PC-3 (cell line): Measurements from ENCODE around the gene SYNJ2. TPM values are rescaled to one million over a fixed set of nuclear protein-coding genes. Genes with fewer than 3 reads are reported as not detected.

Source experiments
- ATAC-seq: fragments of 200-7000 bp; cut with Tn5 transposase; 2 replicates; pipeline ENCODE4 v1.9.1; 2020; ENCODE audit warnings: mild to moderate bottlenecking, moderate library complexity
- BruUV-seq: library from RNA; stranded (reverse); fragments of 400-500 nt; replicated peaks from 2 replicates; lab custom pipeline; 2021; lab: Mats Ljungman, UMichigan
- CTCF ChIA-PET: fragments of 300-600 bp; sonication (Branson Sonifier 250); formaldehyde crosslinking; loops from one replicate; lab custom pipeline; 2022; ENCODE audit warnings: antibody characterized with exemption; lab: Charles Lee
- POLR2A ChIA-PET: fragments of 300-600 bp; sonication (Branson Sonifier 250); formaldehyde crosslinking; loops from one replicate; lab custom pipeline; 2022; ENCODE audit warnings: antibody characterized with exemption; ENCODE audit not compliant: unreplicated experiment; lab: Charles Lee
- DNase-seq: peaks from one replicate; pipeline ENCODE4 v3.0.0-alpha.2; 2015
- H2AFZ ChIP-seq: fragments of 300-600 bp; sonication (generic); 2 replicates; pipeline ENCODE4 v1.6.0; 2016; ENCODE audit warnings: antibody characterized with exemption, low read length
- H3F3A ChIP-seq: fragments of 300-600 bp; sonication (generic); one replicate; pipeline ENCODE4 v1.6.0; 2017; ENCODE audit warnings: antibody characterized with exemption, low read length, control low read depth, mild to moderate bottlenecking; ENCODE audit not compliant: unreplicated experiment
- H3K27ac ChIP-seq: fragments of 300-600 bp; sonication (generic); 2 replicates; pipeline ENCODE4 v1.5.1; 2016; ENCODE audit warnings: mild to moderate bottlenecking, low read length
- H3K27me3 ChIP-seq: fragments of 300-600 bp; sonication (generic); 2 replicates; pipeline ENCODE4 v1.6.1; 2016; ENCODE audit warnings: low read length, mixed read lengths
- H3K36me3 ChIP-seq: fragments of 300-600 bp; sonication (generic); 2 replicates; pipeline ENCODE4 v1.6.1; 2016; ENCODE audit warnings: low read depth, mixed run types, low read length, mixed read lengths
- H3K4me1 ChIP-seq: fragments of 300-600 bp; sonication (generic); 2 replicates; pipeline ENCODE4 v1.5.1; 2016; ENCODE audit warnings: low read length; ENCODE audit not compliant: insufficient read depth
- H3K4me2 ChIP-seq: fragments of 300-600 bp; sonication (generic); 2 replicates; pipeline ENCODE4 v1.6.0; 2016; ENCODE audit warnings: low read length
- H3K4me3 ChIP-seq: fragments of 300-600 bp; sonication (generic); 2 replicates; pipeline ENCODE4 v1.5.1; 2016; ENCODE audit warnings: mild to moderate bottlenecking, low read length, mixed read lengths
- H3K79me2 ChIP-seq: fragments of 300-600 bp; sonication (generic); 2 replicates; pipeline ENCODE4 v1.6.1; 2017; ENCODE audit warnings: low read length, mixed read lengths
- H3K9ac ChIP-seq: fragments of 300-600 bp; sonication (generic); 2 replicates; pipeline ENCODE4 v1.6.0; 2016; ENCODE audit warnings: mild to moderate bottlenecking, low read length
- H3K9me2 ChIP-seq: fragments of 300-600 bp; sonication (generic); replicated peaks from 2 replicates; pipeline ENCODE4 v1.6.1; 2016; ENCODE audit warnings: mixed run types, low read length, mixed read lengths
- H3K9me3 ChIP-seq: fragments of 300-600 bp; sonication (generic); 2 replicates; pipeline ENCODE4 v1.6.1; 2016; ENCODE audit warnings: low read length, mixed read lengths
- H4K20me1 ChIP-seq: fragments of 300-600 bp; sonication (generic); 2 replicates; pipeline ENCODE4 v1.6.1; 2016; ENCODE audit warnings: low read length, mixed read lengths
- CTCF ChIP-seq: fragments of 300-600 bp; sonication (generic); conservative IDR thresholded peaks from 2 replicates; pipeline ENCODE4 v1.5.1; 2017; ENCODE audit warnings: antibody characterized with exemption, low read depth, mild to moderate bottlenecking, low read length
- EZH2 ChIP-seq: fragments of 300-600 bp; sonication (generic); IDR thresholded peaks from one replicate; pipeline ENCODE4 v1.6.1; 2017; ENCODE audit warnings: antibody characterized with exemption, mild to moderate bottlenecking, low read length; ENCODE audit not compliant: unreplicated experiment
- EZH2phosphoT487 ChIP-seq: fragments of 300-600 bp; sonication (generic); IDR thresholded peaks from 2 replicates; pipeline ENCODE4 v1.6.1; 2018; ENCODE audit warnings: mild to moderate bottlenecking, antibody characterized with exemption, low read length, borderline replicate concordance
- intact Hi-C: fragments of 100-400 bp; cut with micrococcal nuclease; formaldehyde crosslinking; loops from 2 replicates; pipeline ENCODE4 v1.9.0; 2023
- total RNA-seq: library from RNA; depleted of rRNA; stranded (reverse); fragments of >200 nt; gene quantifications from 2 replicates; pipeline ENCODE4 v1.2.3, GENCODE V29; 2014

SYNJ2 gene
- total RNA-seq, 1 experiment from 2014 or later: 21.5 TPM

GRCh38 chr6:158051968-158052367 is 70.3 kb downstream of the SYNJ2 start:
- Histone ChIP-seq H2AFZ (no peak overlapping the region), H3K79me2 (peaks cover 4% of the 10 kb centered on the region; the same call in 1 of the 2 replicates), H3K9ac (no peak overlapping the region), H3K27ac (no peak overlapping the region), H3K9me2 (no peaks in the 10 kb centered on the region), H4K20me1 (no peaks in the 10 kb centered on the region), H3K4me2 (no peak overlapping the region), H3F3A (no peaks in the 10 kb centered on the region), H3K4me3 (no peak overlapping the region), H3K27me3 (no peaks in the 10 kb centered on the region), H3K9me3 (no peaks in the 10 kb centered on the region), H3K36me3 (0 out of 2 replicates have a peak, but pooled peaks cover 8% of the 10 kb centered on the region), H3K4me1 (peaks cover 19% of the 10 kb centered on the region)
- ATAC-seq (no peak), DNase-seq (no peak)
- CTCF ChIA-PET: no interaction called here
- no TSS peak for BruUV-seq
- TF ChIP-seq CTCF (no peak), EZH2phosphoT487 (no peak), EZH2 (no peak)
- intact Hi-C loops: no loop called here
- POLR2A ChIA-PET: no interaction called here

- TF ChIP-seq EZH2phosphoT487 (no peak), EZH2 (no peak), CTCF (no peak)
- H3K9me2 ChIP-seq: no peaks in the 10 kb centered on the region
- no peaks in the 10 kb centered on the region for H3K27me3 ChIP-seq
- H3K79me2 ChIP-seq: peaks cover 4% of the 10 kb centered on the region; the same call in 1 of the 2 replicates
- 0 out of 2 replicates have a peak, but pooled peaks cover 8% of the 10 kb centered on the region for H3K36me3 ChIP-seq
- H3K4me2 ChIP-seq: no peak overlapping the region
- peaks cover 28% of the 10 kb centered on the region for H3K4me1 ChIP-seq
- H3K27ac ChIP-seq: no peak overlapping the region
- DNase-seq (no peak), ATAC-seq (no peak)
- intact Hi-C loops: no loop called here
- no peaks in the 10 kb centered on the region for H3F3A ChIP-seq
- no TSS peak for BruUV-seq
- POLR2A ChIA-PET: interaction anchor here (0.7 kb wide), 1 partner anchor 11 kb away, joined by 3 read pairs; no protein-coding TSS in a partner anchor
- H2AFZ ChIP-seq: no peak overlapping the region
- H4K20me1 ChIP-seq: no peaks in the 10 kb centered on the region
- H3K4me3 ChIP-seq: no peak overlapping the region
- H3K9me3 ChIP-seq: no peaks in the 10 kb centered on the region
- CTCF ChIA-PET: no interaction called here
- no peak overlapping the region for H3K9ac ChIP-seq
Observed at GRCh38 chr6:158053377-158054313, 72.0 kb downstream of the SYNJ2 start.
